NCI-H774 (cell line): Measurements from ENCODE around the gene SCNN1B.
"Not testable (repeated sequence)": the region's sequence is repeated elsewhere in the genome, so short reads cannot be mapped to it uniquely, and the experiment has no call there.

Source experiments
- DNase-seq: peaks from one replicate; lab custom pipeline; 2025; lab: John Stamatoyannopoulos, UW

The SCNN1B gene

DNA sequence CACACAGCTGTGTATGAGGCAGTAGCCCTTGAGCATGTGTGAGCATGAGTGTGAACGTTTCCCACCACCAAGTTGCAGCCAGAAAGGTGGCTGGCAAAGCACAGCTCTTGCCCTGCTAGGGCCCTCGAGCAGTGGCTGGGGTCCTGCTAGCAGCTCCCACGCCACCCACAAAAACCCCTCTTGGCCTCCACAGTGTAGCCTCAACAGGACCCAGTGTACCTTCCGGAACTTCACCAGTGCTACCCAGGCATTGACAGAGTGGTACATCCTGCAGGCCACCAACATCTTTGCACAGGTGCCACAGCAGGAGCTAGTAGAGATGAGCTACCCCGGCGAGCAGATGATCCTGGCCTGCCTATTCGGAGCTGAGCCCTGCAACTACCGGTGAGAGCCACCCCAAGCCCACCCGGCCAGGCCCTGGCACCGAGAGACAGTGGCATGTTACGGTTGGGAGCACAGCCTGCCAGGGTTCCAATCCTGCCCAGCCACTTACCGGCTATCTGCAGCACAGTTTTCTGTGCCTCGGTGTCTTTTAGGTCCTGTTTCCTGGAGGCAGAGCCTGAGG is 53.1 kb downstream of the SCNN1B start:
- no peak for DNase-seq

DNA sequence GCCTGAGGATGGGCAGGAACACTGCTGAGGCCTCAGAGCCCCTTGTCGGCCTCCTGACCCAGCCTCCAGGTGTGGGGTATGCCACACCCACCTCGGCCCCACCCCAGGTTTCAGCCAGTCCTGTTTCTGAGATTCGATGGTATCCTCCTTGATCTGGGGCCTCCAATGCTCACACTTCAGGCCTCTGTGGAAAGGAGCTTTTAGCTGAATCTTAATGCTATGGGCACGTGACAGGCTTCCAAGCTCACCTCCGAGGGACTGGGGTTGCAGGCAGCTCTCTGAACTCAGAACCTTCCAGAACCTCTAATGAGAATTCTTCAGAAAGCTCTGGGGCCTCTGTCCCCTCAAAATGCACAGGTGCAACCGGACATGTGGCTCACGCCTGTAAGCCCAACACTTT is 54.8 kb downstream of the SCNN1B start:
- no peak for DNase-seq

DNA sequence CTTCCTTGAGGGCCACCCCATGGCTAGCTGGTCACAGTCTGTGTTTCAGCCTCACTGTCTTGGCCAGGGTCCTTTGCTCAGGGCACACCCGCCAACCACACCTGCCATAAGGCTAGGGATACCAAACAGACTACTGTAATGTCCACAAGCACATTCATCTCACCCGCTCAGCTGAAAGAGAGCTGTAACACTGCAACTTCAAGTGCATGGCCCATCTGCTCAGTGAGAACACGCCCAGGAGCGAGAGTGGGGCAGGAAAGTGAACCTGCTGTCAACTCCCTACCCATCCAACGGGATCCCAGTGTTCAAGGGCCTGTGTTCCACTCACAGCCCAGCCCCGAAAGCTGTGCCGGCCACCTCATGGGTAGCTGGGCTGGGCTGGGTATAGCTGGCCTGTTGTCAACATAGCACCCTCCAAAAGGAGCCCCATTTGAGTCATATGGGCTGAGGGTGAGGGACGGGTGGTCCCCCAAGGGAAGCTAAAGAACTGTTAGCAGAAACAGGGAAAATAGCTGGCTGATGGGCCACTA is 55.7 kb downstream of the SCNN1B start:
- DNase-seq: peak; percentile 38

DNA sequence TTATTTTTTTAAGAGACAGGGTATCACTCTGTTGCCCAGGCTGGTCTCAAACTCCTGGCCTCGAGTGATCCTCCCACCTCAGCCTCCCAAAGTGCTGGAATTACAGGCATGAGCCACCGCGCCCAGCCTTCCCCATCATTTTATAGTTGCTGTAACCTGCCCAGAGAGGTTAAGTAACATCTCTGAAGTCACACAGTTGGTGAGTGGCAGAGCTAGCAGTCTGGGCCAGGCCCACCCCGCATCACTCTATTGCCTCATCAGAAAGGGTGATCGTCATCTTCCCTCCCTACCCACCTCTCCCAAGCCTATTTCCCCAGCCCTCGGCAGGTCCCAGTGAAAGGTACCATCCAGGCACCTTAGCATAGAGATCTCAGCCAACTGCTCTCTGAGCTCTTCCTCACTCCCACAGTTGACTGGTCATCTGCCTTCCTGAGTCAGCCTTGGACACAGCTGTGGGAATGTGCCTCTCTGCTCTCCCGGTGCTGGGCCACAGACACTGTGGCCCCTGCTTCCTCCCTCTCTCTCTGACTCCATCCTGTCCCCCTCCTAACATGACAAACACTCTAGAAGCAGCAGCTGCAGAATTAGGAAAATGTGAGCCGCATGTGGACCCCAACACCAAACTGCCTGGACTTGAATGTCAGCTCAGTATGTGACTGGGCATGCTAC is 57.1 kb downstream of the SCNN1B start:
- no peak for DNase-seq

DNA sequence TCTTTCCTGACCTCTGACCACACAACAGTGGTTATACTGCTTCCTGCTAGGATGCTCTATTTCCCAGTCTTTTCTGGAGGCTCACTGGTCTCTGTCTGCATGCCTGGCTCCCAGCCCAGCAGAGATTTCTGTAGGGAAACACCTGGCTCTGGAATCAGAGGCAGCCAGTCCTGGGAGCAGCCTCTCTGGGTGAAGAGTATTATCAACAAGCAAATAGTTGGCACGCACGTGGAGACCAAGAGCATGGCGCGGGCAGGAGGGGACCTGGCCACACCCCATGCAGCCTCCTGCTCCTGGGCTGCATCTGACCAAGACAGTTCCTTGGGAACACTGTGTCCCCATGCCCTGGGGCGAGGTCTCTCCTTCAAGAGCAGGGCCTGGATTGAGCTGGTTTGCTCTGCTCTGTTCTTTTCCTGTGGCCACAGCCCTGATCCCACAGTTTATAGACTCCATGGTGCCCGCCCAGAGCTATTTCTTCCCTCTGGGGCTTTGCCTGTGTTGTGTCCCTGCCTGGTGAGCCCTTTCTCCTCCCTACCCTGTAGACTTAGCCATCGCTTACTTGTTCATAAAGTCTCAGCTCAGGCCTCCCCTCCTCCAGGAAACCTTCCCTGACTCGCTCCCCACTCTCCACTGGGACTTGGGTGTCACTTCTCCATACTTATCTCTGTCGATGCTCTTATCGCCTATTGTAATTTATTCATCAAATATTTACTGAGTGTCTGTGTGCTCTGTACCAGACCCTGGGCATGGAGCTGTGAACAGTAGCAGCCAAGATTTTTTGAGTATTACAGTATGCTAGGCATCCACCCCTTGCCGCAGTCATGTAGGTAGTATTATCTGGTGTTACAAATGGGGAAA is 60.6 kb downstream of the SCNN1B start:
- DNase-seq: peak; percentile 73

DNA sequence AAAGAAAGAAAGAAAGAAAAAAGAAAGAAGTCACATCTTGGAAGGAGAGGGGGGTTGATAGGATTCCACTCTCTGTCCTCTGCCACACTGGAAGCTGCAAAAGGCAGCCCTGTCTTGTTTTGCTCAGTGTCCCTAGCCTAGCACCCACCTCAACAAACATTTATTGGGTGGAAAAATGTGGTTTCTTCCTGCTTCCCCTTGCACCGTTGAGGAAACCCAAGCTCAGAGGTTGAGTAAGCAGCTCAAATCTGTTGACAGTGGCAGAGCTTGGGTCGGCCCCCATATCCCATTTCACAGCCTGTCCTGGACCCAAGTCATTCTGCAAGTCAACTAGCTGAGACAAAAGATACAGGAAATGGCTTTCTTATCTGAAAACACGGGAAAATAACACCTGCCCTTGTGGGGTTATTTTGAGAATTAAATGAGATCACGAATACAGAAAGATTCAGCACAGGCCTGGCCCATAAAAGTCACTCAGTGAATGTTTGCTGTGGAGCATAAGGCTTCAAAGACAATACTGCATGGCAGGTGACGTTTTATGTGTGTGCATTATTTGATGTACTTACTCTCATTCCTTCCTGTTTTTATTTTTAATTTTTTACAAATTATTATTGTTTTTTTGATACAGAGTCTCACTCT is 63.6 kb downstream of the SCNN1B start:
- peak; percentile 22 for DNase-seq

DNA sequence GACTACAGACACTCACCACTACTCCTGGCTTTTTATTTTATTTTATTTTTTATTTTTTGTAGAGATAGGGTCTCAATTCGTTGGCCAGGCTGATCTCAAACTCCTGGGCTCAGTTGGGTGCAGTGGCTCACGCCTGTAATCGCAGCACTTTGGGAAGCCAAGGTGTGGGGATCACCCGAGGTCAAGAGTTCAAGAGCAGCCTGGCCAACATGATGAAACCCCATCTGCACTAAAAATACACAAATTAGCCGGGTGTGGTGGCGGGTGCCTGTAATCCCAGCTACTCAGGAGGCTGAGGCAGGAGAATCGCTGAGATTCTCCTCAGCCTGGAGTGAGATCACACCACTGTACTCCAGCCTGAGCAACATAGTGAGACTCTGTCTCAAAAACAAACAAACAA is 64.2 kb downstream of the SCNN1B start:
- DNase-seq: not testable (repeated sequence)

DNA sequence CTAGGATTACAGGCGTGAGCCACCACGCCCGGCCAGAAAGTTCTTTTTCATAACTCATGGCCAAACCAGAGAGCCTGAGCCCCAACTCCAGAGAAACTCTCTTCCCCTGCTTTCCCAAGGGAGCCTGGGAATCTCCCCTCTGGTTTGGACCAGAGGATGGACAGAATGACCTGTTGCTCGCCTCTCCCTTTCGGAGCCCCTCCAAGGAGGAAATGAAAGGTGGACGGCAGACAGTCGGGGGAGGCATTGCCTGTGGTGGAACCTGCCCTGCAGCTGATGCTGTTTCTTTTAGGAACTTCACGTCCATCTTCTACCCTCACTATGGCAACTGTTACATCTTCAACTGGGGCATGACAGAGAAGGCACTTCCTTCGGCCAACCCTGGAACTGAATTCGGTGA is 65.5 kb downstream of the SCNN1B start:
- DNase-seq: no peak

DNA sequence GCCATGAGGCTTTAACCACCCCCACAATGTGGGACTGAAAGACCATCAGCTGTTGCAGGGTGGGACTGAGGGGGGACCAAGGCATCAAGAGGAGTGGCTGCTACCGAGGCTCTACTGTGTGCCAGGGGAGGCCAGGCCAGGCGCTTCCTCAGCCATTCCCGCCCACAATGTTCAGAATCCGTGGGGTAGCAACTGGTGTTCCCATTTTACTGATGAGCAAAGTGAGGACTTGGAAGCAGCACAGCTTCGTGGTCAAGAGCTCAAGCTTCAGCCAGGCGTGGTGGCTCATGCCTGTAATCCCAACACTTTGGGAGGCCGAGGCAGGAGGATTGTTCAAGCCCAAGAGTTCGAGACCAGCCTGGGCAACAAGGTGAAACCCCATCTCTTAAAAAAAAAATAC is 65.9 kb downstream of the SCNN1B start:
- DNase-seq: no peak

DNA sequence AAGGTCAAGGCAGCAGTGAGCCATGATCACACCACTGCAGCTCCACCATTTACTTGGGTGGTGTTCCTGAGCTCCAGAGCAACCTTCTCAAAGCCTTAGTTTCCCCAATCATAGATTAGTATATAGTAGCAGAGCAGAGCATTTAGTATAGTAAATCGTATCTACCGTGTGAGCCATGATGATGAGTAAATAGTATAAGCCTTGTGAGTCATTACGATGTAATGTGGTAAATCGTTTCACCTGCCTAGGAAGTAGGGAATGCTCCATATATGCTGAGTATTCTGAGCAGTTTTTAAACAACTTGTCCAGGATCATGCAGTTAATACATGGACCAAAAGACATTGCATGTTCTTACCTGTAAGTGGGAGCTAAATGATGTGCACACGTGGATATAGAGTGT is 66.4 kb downstream of the SCNN1B start:
- no peak for DNase-seq

DNA sequence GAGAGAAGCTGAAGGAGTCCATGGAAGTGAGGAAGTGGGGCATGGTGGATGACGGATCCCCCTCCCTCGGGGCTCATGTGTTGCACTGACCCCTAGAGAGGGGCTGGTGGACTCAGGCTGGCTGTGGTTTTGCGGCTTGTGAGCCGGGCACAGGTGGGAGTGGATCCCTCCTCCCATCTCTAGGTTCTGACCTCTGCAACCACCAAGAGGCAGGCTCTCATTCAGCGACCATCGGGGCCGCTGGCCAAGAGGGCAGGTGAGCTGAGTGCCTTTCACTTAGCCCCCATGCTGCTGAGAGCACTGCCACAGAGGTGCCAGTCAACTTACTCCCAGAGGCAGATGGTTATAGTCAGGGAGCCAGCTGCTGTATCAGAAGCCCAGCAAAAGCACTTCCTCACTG is 67.3 kb downstream of the SCNN1B start:
- DNase-seq: no peak

DNA sequence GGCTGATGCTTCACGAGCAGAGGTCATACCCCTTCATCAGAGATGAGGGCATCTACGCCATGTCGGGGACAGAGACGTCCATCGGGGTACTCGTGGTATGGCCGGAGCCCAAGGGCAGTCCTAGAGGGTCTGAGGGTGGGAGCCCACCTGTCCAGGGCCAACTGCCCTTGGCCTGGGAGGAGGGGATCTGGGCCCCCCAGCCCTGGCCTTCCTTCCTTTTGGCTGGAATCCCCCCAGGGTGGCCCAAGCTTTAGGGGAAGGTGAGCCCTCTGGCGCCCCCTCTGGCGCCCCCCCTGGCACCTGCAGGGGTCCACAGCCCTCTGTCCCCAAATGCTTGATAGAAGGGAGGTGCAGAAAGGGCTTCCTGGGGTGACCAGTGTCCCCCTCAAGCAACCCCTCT is 69.3 kb downstream of the SCNN1B start:
- no peak for DNase-seq

DNA sequence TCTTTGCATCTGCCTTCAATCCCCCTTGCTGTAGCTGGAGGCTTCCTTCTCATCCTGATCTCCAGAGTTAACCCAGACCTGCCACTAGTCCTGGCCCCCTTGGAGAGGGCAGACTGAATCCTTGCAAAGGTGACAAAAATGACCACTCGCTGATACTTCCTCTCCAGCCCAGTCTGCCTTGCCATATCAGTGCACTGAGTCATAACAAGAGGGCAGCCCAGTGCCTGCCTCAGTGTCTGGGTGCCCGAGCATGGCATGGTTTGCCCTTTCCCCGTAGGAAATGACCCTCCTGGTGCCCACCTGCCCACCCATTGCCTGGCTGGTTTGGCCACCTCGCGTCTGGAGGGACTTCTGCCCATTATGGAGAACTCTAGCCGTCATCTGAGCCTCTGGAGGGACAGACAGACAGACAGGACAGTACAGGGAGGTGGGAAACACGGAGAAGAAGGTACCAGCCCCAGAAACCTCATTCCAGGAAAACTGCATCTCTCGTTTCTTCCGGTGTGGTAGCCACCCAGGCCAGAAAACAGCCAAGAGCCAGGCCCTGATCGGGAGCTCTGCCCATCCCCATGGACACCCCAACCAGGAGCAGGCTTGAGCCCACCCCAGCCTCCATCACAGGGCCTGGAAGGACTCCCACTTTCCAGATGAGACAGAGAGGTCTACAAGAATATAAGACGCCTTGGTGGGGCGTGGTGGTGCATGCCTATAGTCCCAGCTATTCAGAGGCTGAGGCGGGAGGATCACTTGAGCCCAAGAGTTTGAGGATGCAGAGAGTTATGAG is 71.5 kb downstream of the SCNN1B start:
- DNase-seq: no peak

DNA sequence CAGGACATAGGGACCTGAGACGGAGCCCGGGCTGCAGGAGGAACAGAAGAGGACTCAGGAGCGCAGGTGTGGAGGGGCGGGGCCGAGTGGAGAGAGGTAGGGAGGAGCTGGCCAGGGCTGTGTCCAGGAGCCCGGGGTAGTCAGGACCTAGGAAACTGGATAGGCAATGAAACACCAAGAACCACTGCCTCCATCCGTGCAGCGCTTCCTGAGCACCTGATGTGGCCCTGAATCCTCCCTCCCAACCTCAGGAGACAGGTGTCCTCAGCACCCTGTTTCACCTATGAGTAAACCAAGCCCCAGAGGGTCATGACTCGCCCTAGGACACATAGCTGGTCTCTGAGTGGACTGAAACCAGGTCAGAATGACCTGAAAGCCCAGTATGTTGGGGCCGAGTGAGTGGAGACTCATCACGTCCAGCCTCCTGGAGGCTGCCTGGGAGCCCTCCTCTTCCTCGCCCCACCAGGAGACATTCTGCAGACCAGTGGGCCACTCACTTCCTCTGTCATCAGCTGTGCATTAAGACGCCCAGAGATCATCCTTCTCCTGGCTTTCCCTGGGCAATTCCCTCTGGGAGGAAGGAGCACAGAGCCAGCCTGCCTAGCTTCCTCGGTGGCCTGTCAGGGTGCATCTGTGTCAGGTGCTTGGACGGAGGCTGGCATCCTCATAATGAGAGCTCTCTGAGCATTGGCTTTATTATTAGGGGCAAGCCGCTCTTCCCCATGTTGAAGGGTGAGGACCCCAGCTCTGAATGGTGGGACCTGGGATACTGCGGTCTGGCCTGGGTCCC is 72.8 kb downstream of the SCNN1B start:
- DNase-seq: no peak

DNA sequence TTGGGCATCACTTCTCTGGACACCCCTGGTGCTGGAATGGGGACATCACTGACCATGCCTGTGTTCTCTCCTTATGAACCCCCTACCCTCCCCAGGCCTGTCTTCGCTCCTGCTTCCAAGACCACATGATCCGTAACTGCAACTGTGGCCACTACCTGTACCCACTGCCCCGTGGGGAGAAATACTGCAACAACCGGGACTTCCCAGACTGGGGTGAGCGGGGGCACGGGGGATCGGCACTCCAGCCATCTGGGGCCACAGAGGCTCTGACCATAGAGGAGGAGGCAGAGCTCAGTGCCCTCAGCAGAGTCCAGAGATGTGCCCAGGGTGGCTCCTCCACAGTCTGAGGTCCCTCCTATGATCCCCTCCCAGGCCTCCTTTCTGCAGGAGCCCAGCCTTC is 73.5 kb downstream of the SCNN1B start:
- DNase-seq: no peak

DNA sequence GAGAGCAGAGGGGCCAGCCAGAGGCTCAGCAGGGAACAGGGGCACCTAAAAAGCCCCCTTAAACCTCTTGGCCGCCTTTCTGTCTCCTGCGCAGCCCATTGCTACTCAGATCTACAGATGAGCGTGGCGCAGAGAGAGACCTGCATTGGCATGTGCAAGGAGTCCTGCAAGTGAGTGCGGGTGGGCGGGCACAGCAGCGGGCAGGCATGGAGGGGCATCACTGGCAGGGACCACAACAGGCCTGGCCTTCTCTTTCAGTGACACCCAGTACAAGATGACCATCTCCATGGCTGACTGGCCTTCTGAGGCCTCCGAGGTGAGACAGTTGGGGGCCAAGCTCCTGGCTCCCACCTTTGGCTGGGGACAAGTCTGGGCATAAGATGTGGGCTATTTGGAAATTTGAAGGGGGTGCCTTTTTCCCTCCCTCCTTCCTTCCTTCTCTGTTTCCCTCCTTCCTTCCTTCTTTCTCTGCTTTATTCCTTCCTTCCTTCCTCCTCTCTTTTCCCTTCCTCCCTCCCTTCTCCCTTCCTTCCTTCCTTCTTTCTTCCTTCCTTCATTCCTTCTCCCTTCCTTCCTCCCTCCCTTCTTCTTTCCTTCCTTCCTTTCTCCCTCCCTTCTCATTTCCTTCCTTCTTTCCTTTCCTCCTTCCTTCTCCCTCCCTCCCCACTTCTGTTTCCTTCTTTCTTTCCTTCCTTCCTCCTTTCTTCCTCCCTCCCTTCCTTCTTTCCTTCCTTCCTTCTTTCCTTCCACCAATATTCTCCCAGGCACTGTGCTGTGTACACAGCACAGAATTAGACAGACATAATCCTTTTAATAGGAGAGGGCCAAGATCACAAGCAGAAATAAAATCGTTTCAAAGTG is 75.2 kb downstream of the SCNN1B start:
- DNase-seq: no peak

DNA sequence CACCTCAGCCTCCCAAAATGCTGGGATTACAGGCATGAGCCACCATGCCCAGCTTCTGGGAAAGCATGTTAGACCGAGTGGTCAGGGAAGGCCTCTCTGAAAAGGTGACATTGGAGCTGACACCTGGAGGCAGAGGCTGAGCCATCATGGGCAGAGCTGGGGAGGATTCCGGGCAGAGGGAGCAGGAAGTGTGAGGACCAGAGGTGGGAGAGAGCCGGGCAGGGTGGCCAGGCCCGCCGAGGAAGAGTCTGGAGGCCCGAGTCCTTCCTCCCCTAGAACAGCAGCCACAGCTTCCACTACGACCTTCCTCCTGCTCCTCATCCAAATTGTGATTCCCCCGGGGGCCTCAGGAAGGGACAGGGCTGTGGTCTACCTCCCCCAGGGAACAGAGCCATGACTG is 76.2 kb downstream of the SCNN1B start:
- no peak for DNase-seq

DNA sequence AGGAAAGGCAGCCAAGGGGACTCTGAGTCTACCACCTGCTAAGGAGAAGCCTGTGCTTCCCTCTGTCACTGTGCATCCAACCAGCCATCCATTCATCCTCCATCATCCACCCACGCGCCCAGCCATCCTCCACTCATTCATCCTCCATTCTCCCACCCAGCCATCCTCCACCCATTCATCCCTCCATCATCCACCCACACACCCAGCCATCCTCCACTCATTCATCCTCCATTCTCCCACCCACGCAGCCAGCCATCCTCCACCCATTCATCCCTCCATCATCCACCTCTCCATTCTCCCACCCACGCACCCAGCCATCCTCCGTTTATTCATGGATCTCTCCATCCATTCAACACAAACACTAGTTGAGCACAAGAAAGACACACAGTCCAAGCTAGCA is 76.8 kb downstream of the SCNN1B start:
- DNase-seq: no peak

DNA sequence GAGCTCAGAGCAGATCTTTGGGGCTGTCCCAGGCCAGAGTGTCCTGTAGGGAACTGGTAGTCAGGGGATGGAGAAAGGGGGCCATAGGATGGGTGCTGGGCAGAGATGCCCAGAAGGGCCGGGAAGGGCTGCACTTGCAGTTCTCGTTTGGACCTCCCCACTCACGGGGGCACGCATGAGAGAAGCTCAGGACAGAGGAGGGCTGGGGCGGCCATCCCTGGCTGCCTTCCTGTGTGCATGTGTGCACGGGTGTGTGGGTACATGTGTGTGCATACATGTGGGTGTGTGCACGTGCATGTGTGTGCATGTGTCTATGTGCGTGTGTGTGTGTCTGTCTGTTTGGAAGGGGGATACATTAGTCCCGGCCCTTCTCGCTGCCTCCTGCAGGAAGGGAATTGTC is 77.6 kb downstream of the SCNN1B start:
- DNase-seq: no peak

DNA sequence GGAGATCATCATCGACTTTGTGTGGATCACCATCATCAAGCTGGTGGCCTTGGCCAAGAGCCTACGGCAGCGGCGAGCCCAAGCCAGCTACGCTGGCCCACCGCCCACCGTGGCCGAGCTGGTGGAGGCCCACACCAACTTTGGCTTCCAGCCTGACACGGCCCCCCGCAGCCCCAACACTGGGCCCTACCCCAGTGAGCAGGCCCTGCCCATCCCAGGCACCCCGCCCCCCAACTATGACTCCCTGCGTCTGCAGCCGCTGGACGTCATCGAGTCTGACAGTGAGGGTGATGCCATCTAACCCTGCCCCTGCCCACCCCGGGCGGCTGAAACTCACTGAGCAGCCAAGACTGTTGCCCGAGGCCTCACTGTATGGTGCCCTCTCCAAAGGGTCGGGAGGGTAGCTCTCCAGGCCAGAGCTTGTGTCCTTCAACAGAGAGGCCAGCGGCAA is 78.4 kb downstream of the SCNN1B start:
- no peak for DNase-seq
